Right lobe of liver (tissue), 6 donors: Measurements from ENCODE around the gene PLA2G15. TPM values are rescaled to one million over a fixed set of nuclear protein-coding genes. Genes with fewer than 3 reads are reported as not detected.

Experiments used
- ATAC-seq, 4 donors: fragments of 200-7000 bp; cut with Tn5 transposase; one replicate each; pipeline ENCODE4 v1.9.1; 2020; ENCODE audit warnings: mild to moderate bottlenecking in 4 of 4, moderate library complexity in 4 of 4
- DNase-seq, 3 donors: peaks; one replicate each; pipeline ENCODE4 v3.0.0-alpha.2; 2020
- H3K27ac ChIP-seq, 3 donors: fragments of 200-600 bp; one replicate each; pipeline ENCODE4 v1.8.0; 2022
- H3K27me3 ChIP-seq, 2 donors: fragments of 200-600 bp; one replicate each; pipeline ENCODE4 v1.8.0; 2022
- H3K36me3 ChIP-seq, 4 donors: fragments of 200-600 bp; sonication (generic) in 1 of 4; one replicate each; pipeline versions ENCODE4 v1.5.1 to v1.8.0; 2017 to 2022; ENCODE audit warnings: control low read depth in 1 of 4
- H3K4me1 ChIP-seq, 4 donors: fragments of 200-600 bp; sonication (generic) in 1 of 4; one replicate each; pipeline versions ENCODE4 v1.5.1 to v1.8.0; 2017 to 2022; ENCODE audit warnings: control low read depth in 1 of 4
- H3K4me3 ChIP-seq, 3 donors: fragments of 200-600 bp; one replicate each; pipeline ENCODE4 v1.8.0; 2022
- H3K9me3 ChIP-seq, 4 donors: fragments of 200-600 bp; sonication (generic) in 1 of 4; one replicate each; pipeline versions ENCODE4 v1.5.1 to v1.8.0; 2017 to 2022; ENCODE audit warnings: control low read depth in 1 of 4
- POLR2A ChIP-seq: fragments of 450-650 bp; IDR thresholded peaks from one replicate; pipeline ENCODE4 v1.6.1; 2017; ENCODE audit warnings: antibody characterized with exemption, mild to moderate bottlenecking
- WGBS: methylation state at CpG from one replicate; pipeline ENCODE4 v1.1.6; 2018; ENCODE audit warnings: low coverage, low lambda C conversion rate; ENCODE audit not compliant: insufficient coverage; ENCODE audit errors: missing lambda C conversion rate; 5-methylcytosine and 5-hydroxymethylcytosine counted together
- intact Hi-C, 2 donors: fragments of 100-400 bp; cut with DNase I; formaldehyde crosslinking; loops; one replicate each; pipeline versions ENCODE4 v1.11.2 to v1.14.1; 2022
- total RNA-seq, 6 experiments: library from RNA; depleted of rRNA in 2 of 6; stranded (reverse); fragments of >200 nt in 2 of 6; fragmentation: NEBNext Ultra II Directional in 3 of 6; extraction: Animal tissue kit (Norgen Biotek cat#: 25700) in 3 of 6; gene quantifications; one replicate each; pipeline versions ENCODE4 v1.1.0 to v1.2.4, GENCODE V29; 2016 to 2023
- TF ChIP-seq, protein P1 (sequence below), 4 donors: fragments of 200-600 bp in 3 of 4; fragments of 450-650 bp in 1 of 4; IDR thresholded peaks; one replicate each; pipeline versions ENCODE4 v1.5.1 to v1.8.0; 2016 to 2022; ENCODE audit warnings: antibody characterized with exemption in 4 of 4, mild to moderate bottlenecking in 2 of 4
- donor health status: DM: no; HTN: yes; CAD: no.
- donor health status: DM: no; HTN: no; CAD: no.
- donor health status: DM: no; HTN: no; CAD: no.
- donor health status: DM: no; HTN: yes; CAD: no.
- donor health status: DM: no; HTN: yes; CAD: no.

The PLA2G15 gene
- total RNA-seq, 6 experiments from 2014 or later: 9.7 to 21.2 (median 13.7) TPM

- H3K4me3 ChIP-seq: no peak overlapping the region
- WGBS: 84% methylated on average over 5 of the region's 12 CpGs
- intact Hi-C loops: loop anchor here (10.0 kb wide), 2 partner anchors 146 to 156 kb away; partner anchors contain the start of gene NFATC3 (in 1 of the 2)
- H3K9me3 ChIP-seq: no peaks in the 10 kb centered on the region
- DNase-seq (peak in 1 of 3 donors; percentile 47), ATAC-seq (no peak)
- H3K36me3 ChIP-seq: peaks cover 0 to 51% (median 25%) of the 10 kb centered on the region in 4 donors
- H3K27me3 ChIP-seq: no peaks in the 10 kb centered on the region
- TF ChIP-seq POLR2A: no peak
- TF ChIP-seq, protein P1, sequence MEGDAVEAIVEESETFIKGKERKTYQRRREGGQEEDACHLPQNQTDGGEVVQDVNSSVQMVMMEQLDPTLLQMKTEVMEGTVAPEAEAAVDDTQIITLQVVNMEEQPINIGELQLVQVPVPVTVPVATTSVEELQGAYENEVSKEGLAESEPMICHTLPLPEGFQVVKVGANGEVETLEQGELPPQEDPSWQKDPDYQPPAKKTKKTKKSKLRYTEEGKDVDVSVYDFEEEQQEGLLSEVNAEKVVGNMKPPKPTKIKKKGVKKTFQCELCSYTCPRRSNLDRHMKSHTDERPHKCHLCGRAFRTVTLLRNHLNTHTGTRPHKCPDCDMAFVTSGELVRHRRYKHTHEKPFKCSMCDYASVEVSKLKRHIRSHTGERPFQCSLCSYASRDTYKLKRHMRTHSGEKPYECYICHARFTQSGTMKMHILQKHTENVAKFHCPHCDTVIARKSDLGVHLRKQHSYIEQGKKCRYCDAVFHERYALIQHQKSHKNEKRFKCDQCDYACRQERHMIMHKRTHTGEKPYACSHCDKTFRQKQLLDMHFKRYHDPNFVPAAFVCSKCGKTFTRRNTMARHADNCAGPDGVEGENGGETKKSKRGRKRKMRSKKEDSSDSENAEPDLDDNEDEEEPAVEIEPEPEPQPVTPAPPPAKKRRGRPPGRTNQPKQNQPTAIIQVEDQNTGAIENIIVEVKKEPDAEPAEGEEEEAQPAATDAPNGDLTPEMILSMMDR (IDR thresholded peaks at IDR 0.05): no peak
- no peak overlapping the region for H3K27ac ChIP-seq
- peaks cover 0 to 47% (median 21%) of the 10 kb centered on the region in 4 donors for H3K4me1 ChIP-seq
These were observed 14.2 kb upstream of the PLA2G15 start for GRCh38 chr16:68230956-68231355.

DNA sequence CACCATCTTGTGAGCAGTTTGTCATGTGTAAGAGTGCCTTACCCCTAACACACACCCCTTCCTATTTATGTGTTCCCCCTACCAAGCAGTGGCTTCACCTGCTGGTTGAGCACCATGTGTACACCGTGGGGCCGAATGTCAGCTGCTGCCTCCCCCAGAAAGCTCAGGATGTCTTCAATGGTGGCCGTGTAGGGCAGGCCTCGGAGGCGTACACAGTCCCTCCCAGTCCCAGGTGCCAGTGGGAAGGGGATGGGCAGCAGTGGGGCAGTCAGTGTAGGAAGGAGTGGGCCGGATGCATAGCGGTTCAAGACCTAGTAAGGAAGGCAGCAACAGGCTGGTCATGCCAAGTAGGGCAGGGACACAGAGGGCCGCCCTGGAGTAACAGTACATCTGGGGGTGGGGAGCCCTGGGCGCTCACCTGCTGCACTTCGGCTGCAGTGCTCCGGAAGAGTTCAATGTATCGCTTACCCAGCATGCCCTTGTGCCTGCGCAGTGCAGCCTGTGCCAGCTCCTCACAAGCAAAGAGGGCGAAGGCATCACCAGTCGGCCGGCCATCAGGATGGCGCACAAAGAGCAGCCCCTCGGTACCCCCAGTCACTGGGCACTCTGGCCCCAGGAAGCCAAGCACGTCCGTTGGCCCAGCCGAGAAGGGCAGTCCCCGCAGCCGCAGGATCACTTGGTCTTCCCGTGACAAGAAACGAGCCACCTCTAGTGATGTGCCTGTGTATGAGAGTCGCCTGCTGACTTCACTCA is 13.6 kb upstream of the PLA2G15 start:
- DNase-seq: peak in 1 of 3 donors; percentile 56

DNA sequence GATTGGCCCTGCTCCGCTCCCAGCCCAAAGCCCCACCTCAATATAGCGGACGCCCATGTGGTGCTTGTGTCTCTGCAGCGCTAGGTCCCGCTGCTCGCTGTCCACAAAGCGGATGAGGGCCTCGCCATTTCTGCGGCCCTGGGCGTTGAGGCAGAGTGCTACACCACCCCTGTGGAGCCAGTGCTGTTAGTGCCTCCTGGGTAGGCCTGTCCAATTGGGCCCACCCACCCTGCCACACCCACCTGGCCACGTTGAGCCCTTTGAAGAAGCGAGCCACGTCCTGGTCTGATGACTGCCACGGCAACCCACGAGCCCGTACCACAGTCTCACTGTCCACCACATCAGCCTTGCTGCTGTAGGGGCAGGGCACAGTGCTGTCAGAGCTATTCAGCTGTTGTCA is 12.8 kb upstream of the PLA2G15 start:
- WGBS: no CpG with 5 or more reads among the region's 16 CpGs
- DNase-seq (peak in 2 of 3 donors; percentile 46 to 60), ATAC-seq (no peak)
- no peak for TF ChIP-seq POLR2A
- TF ChIP-seq, protein P1 (IDR thresholded peaks at IDR 0.05): no peak
- Histone ChIP-seq H3K27me3 (no peaks in the 10 kb centered on the region), H3K9me3 (no peaks in the 10 kb centered on the region), H3K4me1 (peaks cover 0 to 35% (median 18%) of the 10 kb centered on the region in 4 donors), H3K4me3 (no peak overlapping the region), H3K36me3 (peaks cover 0 to 51% (median 25%) of the 10 kb centered on the region in 4 donors), H3K27ac (no peak overlapping the region)
- intact Hi-C loops: loop anchor here (10.0 kb wide), 2 partner anchors 148 to 158 kb away; partner anchors contain the start of gene NFATC3 (in 1 of the 2)

More for the DNA sequence above, 13.6 kb upstream of the PLA2G15 start:
- Histone ChIP-seq H3K4me3 (no peak overlapping the region), H3K27ac (no peak overlapping the region), H3K36me3 (peaks cover 0 to 51% (median 25%) of the 10 kb centered on the region in 4 donors), H3K9me3 (no peaks in the 10 kb centered on the region), H3K4me1 (peaks cover 0 to 42% (median 21%) of the 10 kb centered on the region in 4 donors), H3K27me3 (no peaks in the 10 kb centered on the region)
- intact Hi-C loops: loop anchor here (10.0 kb wide), 2 partner anchors 147 to 157 kb away; partner anchors contain the start of gene NFATC3 (in 1 of the 2)
- 52% methylated on average over 5 of the region's 26 CpGs for WGBS
- no peak for ATAC-seq
- no peak for TF ChIP-seq POLR2A
- TF ChIP-seq, protein P1 (IDR thresholded peaks at IDR 0.05): no peak

DNA sequence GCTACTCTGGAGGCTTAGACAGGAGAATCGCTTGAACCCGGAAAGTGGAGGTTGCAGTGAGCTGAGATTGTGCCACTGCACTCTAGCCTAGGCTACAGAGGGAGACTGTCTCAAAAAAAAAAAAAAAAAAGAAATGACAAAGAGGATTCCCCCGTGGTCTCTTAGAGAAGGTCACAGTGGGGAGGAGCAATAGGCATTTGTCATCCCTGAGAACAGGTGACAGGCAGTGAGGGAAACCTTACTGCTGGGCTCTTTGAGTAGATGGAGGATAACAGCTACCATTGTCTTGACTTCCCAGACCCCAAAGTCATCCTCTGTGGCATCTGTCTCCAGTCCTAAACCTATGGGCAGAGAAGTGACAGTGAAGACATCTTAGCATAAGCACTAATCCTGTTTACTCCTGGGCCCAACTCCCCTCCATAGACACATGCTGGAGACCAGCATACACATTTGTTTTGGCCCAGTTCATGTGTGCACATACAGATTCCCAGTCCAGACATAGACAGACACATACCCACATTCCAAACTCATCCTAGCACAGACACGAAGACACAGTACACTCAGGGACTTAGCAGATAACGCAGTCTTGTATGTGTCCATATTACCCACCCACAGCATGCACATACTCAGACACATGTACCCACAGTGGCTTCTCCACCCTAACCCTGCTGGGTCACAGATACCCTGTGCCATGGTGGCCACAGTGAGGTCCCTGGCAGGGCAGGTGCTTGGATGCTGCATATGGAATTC is 11.9 kb upstream of the PLA2G15 start:
- ATAC-seq: no peak
- peak overlapping the region in 2 of 3 donors; percentile 91 to 94 for H3K4me3 ChIP-seq
- peak overlapping the region in 1 of 3 donors; percentile 88 for H3K27ac ChIP-seq
- H3K36me3 ChIP-seq: peaks cover 0 to 51% (median 25%) of the 10 kb centered on the region in 4 donors
- TF ChIP-seq, protein P1 (IDR thresholded peaks at IDR 0.05): no peak
- TF ChIP-seq POLR2A: no peak
- peaks cover 0 to 27% (median 12%) of the 10 kb centered on the region in 4 donors for H3K4me1 ChIP-seq
- 56% methylated on average over 3 of the region's 5 CpGs for WGBS
- no peaks in the 10 kb centered on the region for H3K27me3 ChIP-seq
- intact Hi-C loops: loop anchor here (10.0 kb wide), 2 partner anchors 148 to 158 kb away; partner anchors contain the start of gene NFATC3 (in 1 of the 2)
- H3K9me3 ChIP-seq: no peaks in the 10 kb centered on the region
- DNase-seq: peak in 2 of 3 donors; percentile 12 to 36
